GM19468 (cell line): ENCODE data around the gene CADM1.

Source experiments
- ATAC-seq: cut with Tn5 transposase; IDR thresholded peaks from one replicate; pipeline ENCODE4 v1.9.1; 2021; ENCODE audit warnings: mild to moderate bottlenecking, moderate library complexity, moderate number of reproducible peaks; ENCODE audit not compliant: unreplicated experiment; ENCODE audit errors: extremely low read depth

Gene CADM1

DNA sequence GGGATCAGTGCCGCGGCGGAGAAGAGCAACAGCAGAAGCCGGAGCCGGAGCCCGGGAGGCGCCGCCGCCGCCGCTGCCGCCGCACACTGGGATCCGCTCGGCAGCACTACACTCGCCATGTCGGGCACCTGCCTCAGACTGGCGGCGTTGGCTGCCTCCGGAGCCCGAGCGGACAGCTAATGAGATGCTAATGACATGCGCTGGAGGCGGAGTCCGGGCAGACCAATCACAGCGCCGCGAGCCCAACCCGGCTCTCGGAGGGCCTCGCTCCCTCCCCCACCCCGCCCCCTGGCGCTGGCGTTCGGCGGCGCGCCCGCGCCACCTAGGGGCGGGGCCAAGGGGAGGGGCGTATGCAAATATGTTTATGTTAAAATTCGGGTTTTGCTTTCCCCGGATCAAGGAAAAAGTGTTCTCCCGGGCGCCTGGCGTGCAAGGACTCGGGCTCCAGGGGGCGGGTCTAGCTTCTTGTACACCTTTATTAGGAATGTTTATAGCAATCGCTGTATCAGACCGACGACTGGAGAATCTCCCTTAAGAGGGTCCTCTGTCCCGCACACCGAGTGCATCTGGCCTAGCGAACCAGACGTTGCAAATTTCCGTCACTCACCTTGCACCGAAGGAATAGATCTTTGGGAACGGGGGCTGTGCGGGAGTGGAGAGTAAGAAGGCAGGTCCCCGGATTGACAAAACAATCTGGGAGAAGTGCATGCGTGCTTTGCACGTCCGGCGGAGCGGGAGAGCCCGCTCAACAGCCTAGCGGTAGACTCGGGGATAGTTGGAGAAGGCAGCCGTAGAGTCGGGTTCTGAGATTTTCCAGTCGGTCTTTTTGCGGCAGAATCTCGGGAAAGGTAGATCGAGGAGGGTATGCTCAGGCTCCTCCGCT, at the start of gene CADM1:
Gene CADM1, minus strand, starts transcription at position 140 of the 883 bp plus-strand sequence.
- peak; percentile 48 for ATAC-seq

DNA sequence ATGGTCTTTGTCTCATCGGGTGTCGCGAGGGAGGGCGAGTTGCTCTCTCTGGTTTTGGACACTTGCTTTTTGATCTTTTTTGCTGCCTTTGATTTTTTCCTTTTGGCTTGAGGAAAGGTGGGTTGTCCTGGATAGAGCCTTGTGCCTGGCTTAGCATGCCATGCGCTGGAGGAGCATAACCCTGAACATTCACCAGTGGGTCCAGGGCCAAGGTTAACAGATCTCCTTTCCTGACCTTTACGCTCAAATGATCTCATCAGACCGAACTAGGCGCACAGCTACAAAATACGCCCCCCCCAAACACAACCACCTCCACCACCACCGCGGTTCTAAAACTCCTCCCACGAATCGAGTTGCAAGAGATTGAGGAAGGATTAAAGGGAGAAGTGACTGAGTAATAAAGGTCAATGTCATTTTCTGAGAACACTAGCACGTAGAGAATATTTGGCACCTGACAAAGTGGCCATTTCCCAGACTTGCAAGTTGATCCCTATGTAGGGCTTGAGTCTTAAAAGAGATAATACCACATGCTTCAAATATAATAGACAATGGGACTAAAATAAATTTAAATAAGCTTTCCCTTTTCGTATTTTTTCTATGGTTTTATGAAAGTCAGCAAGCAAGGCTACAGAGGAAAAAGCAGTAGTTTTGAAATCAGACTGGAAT, 48.7 kb upstream of the CADM1 start:
- ATAC-seq, result no peak

DNA sequence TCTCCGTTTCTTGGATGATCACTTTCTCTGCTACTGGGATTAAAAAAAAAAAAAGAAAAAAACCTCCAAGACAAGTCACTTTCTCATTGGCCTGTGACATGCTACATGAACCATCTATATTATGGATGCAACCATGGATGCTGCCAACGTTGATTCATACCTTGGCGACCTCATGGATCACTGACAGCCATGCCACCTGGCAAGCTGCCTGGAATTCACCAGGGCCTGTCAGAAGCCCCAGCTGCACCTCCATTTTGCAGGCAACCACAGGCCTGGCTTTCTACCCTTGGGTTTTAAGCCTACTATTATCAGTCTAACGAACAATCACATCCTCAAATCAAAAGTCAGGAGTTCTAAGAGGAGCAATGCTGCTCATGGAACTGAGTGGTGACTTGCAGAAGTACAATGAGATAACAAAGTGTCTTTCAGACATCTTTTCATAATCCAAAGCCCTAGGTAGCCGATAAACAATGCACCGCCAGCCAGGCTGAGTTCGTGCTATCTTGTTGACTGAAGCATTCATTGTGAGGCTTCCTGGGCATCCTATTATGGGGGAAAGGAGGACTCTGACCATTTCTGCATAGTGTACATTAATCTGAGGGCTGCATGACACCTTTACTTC, 48.0 kb upstream of the CADM1 start:
- ATAC-seq, result no peak

DNA sequence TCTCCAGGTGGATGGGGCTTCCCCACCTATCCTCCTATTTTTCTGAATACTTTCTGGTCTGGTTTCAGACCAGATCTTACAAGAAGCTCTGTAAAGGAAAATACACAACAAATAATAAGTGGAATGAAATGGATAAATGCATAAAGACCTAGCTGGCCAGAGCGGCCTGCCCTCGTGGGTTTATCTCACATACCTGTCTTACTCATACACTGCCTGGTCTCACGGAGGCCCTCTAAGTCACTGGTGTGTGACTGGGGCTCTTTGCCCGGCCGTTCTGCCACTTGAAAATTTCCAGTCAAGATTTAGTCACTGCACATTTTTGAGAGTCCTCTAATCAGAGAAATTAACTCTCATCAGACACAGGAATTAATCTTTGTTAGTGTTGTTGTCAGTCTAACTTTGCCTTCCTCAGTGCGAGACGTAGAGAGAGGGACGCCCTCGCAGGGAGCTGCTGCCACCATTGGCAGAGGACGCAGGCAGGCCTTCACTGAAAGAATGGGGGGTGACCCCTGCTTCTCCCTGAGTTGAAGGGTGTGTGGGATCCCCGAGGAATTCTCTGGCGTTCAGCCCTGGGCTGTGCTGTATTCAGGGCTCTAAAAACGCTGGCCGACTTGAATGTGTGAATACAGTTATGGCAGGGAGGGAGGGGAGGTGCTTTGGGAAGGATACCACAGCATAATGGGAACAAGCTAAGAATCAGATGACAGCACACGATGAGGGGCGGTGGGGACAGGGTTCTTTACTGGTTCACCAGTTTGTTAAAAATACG, 46.3 kb upstream of the CADM1 start:
- ATAC-seq, result no peak

DNA sequence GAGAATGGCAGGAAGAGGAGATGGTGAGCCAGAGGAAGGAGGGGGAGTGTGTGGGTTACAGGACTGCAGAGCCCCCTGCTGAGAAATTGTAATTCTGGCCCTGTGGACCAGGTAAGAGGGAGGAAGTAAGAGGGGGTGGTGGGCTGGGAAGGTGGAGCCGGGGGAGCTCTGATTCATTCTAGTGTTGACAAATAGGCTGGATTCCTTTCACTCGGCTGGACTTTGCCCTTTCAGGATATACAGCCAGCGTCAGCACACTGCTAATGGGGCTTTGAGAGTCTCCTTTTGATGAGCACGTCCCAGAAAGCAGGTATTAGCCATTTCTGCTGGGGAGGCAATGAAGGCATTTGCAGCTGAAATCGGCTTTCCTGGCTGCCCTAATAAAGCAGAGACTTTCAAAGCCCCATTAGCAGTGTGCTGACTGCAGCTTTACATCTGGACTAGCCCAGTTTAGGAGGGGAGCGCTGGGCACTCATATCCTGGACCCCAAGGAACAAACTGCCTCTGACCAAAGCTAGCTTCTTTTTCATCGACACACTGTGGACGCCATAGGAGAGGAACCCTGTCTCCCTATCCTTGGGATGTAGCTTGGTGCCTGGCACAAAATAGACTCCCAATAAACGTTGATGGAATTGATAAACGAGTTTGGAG, 44.8 kb upstream of the CADM1 start:
- no peak for ATAC-seq

DNA sequence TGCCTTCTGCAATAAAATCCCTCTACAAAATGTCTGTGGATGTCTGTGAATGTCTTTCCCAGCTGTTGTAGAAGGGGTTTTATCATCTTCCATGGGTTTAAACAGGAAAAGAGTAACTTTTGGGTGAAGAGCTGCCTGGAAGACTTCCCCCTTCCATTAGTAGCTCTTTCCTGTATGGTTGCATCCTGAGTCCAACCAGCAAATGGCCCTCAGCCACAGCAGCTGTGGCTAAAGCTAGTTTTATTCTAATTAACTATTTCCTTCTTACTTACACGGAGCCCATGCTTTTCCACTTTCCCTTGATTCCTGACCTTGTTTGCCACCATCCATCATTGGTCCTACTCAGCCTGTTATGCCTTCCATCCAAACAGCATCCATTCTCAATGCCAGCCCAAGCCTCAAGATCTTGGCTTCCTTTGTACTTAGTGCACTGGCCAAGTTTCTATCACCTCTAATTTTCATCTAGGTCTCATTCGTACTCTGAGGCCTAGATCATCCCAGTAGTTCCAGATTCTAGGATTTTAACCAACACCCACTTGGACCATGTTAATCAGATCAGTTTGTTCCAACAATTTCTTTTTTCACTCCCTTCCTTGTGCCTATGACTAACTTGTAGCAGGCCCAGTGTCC, 41.5 kb upstream of the CADM1 start:
- ATAC-seq, result no peak

DNA sequence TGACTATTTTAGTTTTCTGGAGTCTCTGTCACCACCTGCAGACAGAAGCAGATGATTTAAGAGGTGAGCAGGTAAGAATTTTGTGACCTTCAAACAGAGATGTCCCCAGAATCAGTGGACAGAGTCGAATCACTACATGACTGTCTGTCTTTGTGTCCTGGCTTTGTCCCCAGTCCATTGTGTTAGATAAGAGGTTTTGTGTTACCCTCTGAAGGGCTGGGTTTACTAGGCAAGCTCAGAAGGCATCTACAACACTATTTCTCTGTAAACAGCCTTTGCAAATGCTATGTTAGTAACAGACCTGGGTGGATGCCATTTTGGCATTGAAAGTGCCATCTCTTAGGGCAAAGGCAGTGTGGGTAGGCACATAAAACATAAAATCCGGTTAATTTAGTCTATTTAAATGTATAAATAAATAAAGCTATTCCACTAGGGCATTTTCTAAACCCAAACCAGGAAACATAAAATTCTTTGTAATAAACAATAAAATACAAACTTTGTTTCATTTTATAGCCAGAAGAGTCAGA, 40.3 kb upstream of the CADM1 start:
- ATAC-seq, result no peak

DNA sequence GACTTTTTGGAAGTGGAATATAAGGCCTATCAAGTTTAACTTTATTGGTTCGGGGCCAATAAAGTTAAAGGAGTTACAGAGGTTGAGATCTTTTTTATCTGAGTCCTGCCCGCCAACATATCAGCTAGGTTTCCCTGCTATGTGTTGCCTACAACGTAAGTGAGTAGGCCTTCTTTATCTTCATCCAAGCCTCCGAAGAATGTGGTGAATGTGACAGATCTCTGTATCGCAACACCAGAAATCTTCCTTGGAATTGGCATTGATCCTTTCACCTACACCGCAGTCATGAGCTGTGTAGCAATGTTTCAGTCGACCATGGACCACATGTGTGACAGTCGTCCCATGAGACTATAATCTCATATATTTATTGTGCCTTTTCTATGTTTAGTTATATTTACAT, 37.3 kb upstream of the CADM1 start:
- ATAC-seq, result no peak

DNA sequence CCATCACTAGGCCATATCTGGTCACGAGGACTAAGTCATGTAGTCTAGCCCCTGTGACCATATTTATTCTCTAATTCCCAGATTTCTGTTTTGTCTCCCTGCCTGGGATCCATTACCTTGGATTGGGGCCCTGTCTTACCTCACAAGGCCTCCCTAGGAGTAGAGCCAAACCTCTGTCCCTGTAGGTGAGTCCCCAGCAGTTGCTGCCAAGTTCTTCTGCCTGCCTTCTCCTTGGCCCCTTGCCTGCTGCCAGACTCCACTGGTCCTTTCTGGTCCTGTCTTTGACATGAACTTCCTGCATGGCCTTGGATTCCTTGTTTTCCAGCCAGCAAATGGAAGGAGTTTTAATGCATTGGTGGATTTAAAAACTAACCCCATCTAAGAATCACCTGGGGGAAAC, 35.6 kb upstream of the CADM1 start:
- ATAC-seq, result no peak

DNA sequence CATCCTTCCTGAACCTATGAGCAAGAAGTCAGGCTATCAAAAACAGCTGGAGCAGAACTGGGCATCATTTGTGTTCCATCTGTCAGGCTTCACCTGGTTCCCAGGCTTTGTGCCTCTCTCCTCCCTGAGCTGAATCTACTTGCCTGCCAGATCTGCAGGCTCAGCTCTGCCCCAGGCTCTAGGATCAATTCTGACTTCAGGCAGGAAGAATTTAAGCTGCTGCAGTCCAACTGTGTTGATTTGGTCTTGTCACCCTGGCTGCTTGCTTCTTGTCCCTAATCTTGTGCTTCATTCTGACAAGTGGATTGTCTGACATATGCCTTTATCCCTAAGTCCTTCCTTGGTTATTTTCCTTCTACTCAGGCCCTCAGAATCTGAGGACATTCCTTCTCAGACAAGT, 31.6 kb upstream of the CADM1 start:
- no peak for ATAC-seq

DNA sequence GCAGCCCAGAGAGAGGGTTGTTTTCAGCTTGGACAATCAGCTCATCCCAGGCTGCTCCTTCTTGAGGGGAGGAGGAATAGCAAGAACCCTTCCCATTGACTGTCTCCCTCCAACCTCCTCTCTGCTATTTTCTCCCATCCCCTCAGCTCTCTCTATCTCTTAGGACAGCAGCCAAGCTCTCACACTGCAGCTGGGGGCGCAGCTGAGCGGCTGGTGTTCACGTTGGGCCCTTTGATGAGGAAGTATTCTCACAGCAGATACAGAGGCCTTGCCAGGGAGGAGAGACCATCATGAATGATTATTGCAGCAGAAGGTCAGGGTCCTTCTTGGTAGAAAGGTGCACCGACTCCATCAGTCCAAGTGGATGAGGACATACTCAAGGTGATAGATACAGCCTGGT, 26.5 kb upstream of the CADM1 start:
- no peak for ATAC-seq

DNA sequence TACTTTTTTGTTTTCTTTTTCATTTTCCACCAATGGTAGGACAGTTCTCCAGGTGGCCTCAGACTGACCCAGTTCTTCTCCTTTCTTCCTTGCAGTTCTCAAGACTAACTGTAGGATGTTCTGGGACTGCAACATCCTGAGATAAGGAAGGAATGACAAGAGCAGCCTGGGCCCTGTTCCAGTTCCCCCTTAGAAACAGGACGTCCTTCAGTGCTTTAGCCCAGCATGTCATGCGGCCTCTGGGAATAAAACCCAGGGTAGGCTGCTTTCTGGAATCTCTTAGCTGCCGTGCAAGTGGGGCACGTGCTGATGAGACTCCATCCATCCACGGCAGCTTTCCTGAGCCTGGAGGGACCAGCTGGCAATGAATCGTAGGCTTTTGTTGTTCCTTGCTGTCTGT, 24.0 kb upstream of the CADM1 start:
- ATAC-seq, result no peak

DNA sequence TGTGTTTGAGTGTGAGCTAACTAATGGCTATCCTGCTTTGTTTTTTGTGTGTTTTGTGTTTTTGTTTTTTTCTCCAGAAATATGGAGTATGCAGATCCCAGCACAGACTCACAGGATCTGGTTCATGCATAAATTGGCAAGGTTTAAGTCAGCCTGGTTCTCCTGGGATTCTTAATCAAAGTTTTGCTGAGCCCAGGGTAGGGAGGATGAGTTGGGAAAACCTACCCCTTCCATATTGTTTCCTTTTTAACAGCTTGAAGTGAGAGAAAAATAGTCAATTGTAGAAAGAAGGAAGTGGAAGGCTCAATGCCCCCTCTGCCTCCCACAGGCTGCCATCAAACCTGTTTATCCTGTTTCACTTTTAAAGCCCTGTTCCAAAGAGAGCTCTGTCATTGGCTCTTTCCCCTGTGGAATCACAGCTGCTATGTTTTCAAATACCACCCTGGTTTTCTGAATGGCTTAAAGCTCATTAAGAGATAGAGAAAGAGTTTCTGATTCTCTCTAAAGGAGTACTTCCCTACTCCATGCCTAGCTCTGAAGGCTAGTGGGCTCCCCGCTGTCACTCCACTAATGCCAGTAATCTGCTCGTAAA, 23.4 kb upstream of the CADM1 start:
- no peak for ATAC-seq

DNA sequence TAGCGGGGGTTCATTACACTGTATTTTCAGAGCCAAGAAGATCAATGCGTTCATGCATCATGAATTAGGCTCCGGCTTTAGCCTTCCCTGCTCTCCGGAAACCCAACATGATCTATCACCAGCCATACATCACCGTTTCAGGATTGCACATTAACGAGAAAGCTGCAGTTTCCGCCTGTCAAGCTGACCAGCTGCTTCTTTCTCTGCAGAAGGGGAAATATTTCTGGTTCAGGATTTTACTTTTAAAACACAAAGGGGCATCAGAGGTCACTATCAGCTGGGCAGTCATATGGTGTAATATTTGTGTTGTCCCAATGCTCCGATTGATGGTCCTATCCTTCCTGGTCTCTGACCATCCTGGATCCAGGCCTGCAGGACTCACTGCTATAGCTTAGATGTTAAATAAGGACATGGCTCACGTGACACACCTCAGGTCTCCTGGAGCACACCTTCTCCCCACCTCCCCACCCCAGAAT, 21.4 kb upstream of the CADM1 start:
- ATAC-seq, result no peak

DNA sequence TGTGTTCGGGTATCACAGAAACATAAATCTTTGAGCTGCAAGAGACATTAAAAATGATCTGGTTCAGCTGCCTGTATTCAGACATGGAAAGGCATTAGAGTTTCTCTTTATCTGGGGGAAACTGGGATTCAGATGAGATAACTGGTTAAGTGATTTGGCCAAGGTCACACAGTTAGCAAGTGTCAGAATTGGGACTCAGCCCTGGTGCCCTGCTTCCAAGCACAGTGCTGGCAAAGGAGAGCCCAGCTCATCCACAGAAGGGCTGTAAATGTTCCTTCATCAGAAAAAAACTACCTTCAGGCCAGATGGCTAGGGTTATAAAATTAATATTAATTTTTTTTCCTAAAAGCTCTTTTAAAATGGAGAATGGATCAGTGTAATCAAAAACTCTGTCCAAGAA, 20.4 kb upstream of the CADM1 start:
- ATAC-seq, result no peak

DNA sequence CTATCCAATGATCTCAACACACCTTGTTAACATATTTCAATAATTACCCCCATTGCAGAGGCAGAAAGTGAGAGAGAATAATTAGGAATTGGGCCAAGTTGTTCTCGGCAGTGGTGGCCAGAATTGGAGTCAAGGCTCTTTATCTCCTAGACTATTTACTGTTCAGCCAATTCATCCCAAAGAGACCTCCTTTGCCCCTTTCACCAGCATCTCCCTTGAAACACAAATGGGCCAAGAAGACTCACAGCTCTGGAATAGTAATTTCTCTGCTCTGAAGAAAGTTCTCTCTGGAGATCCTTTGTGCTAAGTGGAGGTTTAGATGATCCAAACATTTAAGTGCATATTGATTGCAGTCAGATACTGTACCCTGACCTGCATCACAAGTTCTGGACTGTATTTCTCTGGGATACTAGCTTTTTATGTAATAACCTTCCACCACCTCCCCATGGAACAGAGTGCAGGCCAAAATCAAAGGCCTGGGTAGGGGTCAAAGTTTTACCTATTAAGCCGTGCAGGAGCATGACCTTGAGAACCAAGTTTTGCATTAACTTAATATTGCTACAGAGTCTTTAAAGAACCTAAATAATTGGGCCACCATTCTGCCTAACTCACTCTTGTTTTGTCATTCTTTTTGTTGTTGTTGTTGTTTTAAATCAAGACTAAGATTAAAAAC, 19.6 kb upstream of the CADM1 start:
- no peak for ATAC-seq

DNA sequence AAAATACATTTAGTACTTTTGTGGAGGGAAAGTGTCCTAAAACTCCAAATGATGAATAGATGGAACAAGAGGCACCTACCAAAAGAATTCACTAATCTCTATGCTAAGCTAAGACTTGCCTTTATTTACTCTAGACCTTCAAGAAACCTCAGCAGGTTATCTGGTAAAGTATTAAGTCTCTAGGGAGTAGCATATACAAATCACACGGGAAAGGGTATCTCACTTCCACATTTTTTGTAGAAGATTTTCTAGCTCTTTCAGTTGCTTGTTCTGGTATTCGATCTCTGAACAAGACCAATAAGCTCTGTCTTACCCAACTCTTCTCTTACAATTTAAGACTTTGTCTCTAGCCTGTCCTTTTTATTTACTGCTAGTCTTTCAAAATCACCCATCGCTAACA, 18.1 kb upstream of the CADM1 start:
- ATAC-seq, result no peak

DNA sequence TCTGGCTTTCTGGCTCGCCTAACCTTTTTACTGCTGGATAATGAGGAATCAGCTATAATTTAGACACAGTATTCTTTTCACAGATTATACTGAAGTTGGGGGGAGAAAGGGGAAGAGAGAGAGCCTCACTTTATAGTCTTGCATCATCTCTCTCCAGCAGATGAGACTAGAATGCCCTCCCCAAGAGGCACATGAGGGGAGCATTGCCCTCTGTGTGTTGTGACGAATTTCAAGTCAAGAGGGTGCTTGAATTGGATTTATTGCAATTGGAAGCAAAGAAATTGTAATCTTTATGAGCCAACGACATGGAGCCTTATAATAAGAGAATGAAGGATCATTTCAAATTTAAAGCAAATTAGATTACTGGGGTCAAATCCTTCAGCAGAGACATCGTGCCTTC, 17.6 kb upstream of the CADM1 start:
- ATAC-seq, result no peak
